Psoas muscle (tissue), 8 donors: ENCODE results near the gene EIF2S1. TPM values are rescaled to one million over a fixed set of nuclear protein-coding genes. Genes with fewer than 3 reads are reported as not detected.
A peak's percentile ranks its signal among the peaks of the same experiment; 100 is the strongest.

Experiments
- ATAC-seq, 4 donors: fragments of 200-7000 bp; cut with Tn5 transposase; one replicate each; pipeline ENCODE4 v1.9.1; 2020; ENCODE audit warnings: moderate library complexity in 3 of 4, mild to moderate bottlenecking in 2 of 4
- DNase-seq, 2 donors: peaks; one replicate each; pipeline ENCODE4 v3.0.0-alpha.2; 2020
- H3K27ac ChIP-seq: fragments of 200-600 bp; one replicate; pipeline ENCODE4 v1.8.0; 2022
- H3K27me3 ChIP-seq, 3 donors: fragments of 200-600 bp in 1 of 3; one replicate each; pipeline versions ENCODE4 v1.6.1 to v1.8.0; 2013 to 2022; ENCODE audit warnings: low read length in 2 of 3, mild to moderate bottlenecking in 2 of 3, moderate library complexity in 1 of 3; ENCODE audit not compliant: insufficient read depth in 3 of 3
- H3K36me3 ChIP-seq, 2 donors: fragments of 200-600 bp in 1 of 2; one replicate each; pipeline versions ENCODE4 v1.6.1 to v1.8.0; 2013 to 2022; ENCODE audit warnings: low read depth in 1 of 2, mild to moderate bottlenecking in 1 of 2, moderate library complexity in 1 of 2; ENCODE audit not compliant: insufficient read depth in 1 of 2
- H3K4me1 ChIP-seq: fragments of 200-600 bp; one replicate; pipeline ENCODE4 v1.8.0; 2022
- H3K4me3 ChIP-seq: fragments of 200-600 bp; one replicate; pipeline ENCODE4 v1.8.0; 2022; ENCODE audit warnings: mild to moderate bottlenecking
- H3K9me3 ChIP-seq: fragments of 200-600 bp; one replicate; pipeline ENCODE4 v1.8.0; 2022
- CTCF ChIP-seq: fragments of 200-600 bp; IDR thresholded peaks from one replicate; pipeline ENCODE4 v1.8.0; 2022; ENCODE audit warnings: antibody characterized with exemption
- WGBS, 3 donors: extraction: QIAGEN DNeasy Blood & Tissue Kit; methylation state at CpG; one replicate each; pipeline versions ENCODE4 v1.1.6 to v1.1.7; 2013; 5-methylcytosine and 5-hydroxymethylcytosine counted together
- intact Hi-C, 2 donors: fragments of 100-400 bp; cut with DNase I; formaldehyde crosslinking; loops; one replicate each; pipeline versions ENCODE4 v1.11.0 to v1.14.2; 2022
- polyA plus RNA-seq, 3 donors: library from polyadenylated mRNA; stranded (reverse); fragments of 200-250 nt; gene quantifications; one replicate each; pipeline ENCODE4 v1.2.3, GENCODE V29; 2013
- total RNA-seq, 4 donors: library from RNA; stranded (reverse); fragmentation: NEBNext Ultra II Directional in 2 of 4; extraction: Animal tissue kit (Norgen Biotek cat#: 25700) in 2 of 4; gene quantifications; one replicate each; pipeline versions ENCODE4 v1.2.1 to v1.2.4, GENCODE V29; 2021 to 2023
- donor health status: healthy with polysubstance abuse.
- donor health status: DM: no; HTN: no; CAD: no; lungs with moderate emphysema.
- donor health status: Bipolar disorder and iron deficiency.
- donor health status: healthy.
- donor health status: DM: yes; HTN: yes; CAD: no.
- donor health status: DM: no; HTN: no; CAD: no.
- donor health status: DM: no; HTN: no; CAD: no.
- donor health status: DM: yes; HTN: yes; CAD: no.

Gene EIF2S1
- total and polyA plus RNA-seq, 7 donors: 89.7 to 299 (median 136) TPM

- 42 to 45% (median 42%) methylated on average over 1 of the region's 1 CpG for WGBS, 3 donors
- no peaks in the 10 kb centered on the region for H3K4me1 ChIP-seq
- H3K9me3 ChIP-seq: no peaks in the 10 kb centered on the region
- intact Hi-C loops: no loop called here
- TF ChIP-seq CTCF: no peak
- no peak for DNase-seq
- H3K4me3 ChIP-seq: no peak overlapping the region
- no peaks in the 10 kb centered on the region for H3K27me3 ChIP-seq
- no peak for ATAC-seq
- H3K27ac ChIP-seq: no peak overlapping the region
- peaks cover 7 to 31% of the 10 kb centered on the region in 2 donors for H3K36me3 ChIP-seq
Measured at GRCh38 chr14:67389811-67390534, 29.8 kb downstream of the EIF2S1 start.

GRCh38 chr14:67391268-67391667 lies 31.1 kb downstream of the EIF2S1 start:
- Histone ChIP-seq H3K4me1 (no peaks in the 10 kb centered on the region), H3K4me3 (no peak overlapping the region), H3K27ac (no peak overlapping the region), H3K36me3 (peaks cover 0 to 18% of the 10 kb centered on the region in 2 donors), H3K9me3 (no peaks in the 10 kb centered on the region), H3K27me3 (no peaks in the 10 kb centered on the region)
- no peak for DNase-seq
- no peak for TF ChIP-seq CTCF
- 71 to 79% (median 75%) methylated on average over 6 of the region's 6 CpGs for WGBS, 3 donors
- intact Hi-C loops: no loop called here
- no peak for ATAC-seq

GRCh38 chr14:67392123-67392522 lies 32.0 kb downstream of the EIF2S1 start:
- ATAC-seq: no peak
- no peaks in the 10 kb centered on the region for H3K4me1 ChIP-seq
- H3K36me3 ChIP-seq: peaks cover 0 to 10% of the 10 kb centered on the region in 2 donors
- DNase-seq: no peak
- H3K9me3 ChIP-seq: no peaks in the 10 kb centered on the region
- H3K4me3 ChIP-seq: no peak overlapping the region
- intact Hi-C loops: no loop called here
- no peaks in the 10 kb centered on the region for H3K27me3 ChIP-seq
- no peak for TF ChIP-seq CTCF
- WGBS, 3 donors: 76 to 91% (median 87%) methylated on average over 3 of the region's 3 CpGs
- no peak overlapping the region for H3K27ac ChIP-seq

- intact Hi-C loops: no loop called here
- Histone ChIP-seq H3K36me3 (peaks cover 0 to 3% of the 10 kb centered on the region in 2 donors), H3K9me3 (no peaks in the 10 kb centered on the region), H3K4me3 (no peak overlapping the region), H3K27ac (no peak overlapping the region), H3K27me3 (no peaks in the 10 kb centered on the region), H3K4me1 (no peaks in the 10 kb centered on the region)
- no peak for TF ChIP-seq CTCF
- peak in 1 of 2 donors; percentile 44 for DNase-seq
- WGBS, 3 donors: 67 to 82% (median 77%) methylated on average over 9 of the region's 9 CpGs
- no peak for ATAC-seq
Measured at GRCh38 chr14:67392800-67393199, 32.7 kb downstream of the EIF2S1 start.

- intact Hi-C loops: no loop called here
- WGBS, 3 donors: 53 to 62% (median 54%) methylated on average over 6 of the region's 6 CpGs
- Histone ChIP-seq H3K27ac (no peak overlapping the region), H3K4me3 (no peak overlapping the region), H3K9me3 (no peaks in the 10 kb centered on the region), H3K27me3 (no peaks in the 10 kb centered on the region), H3K36me3 (no peaks in the 10 kb centered on the region), H3K4me1 (no peaks in the 10 kb centered on the region)
- DNase-seq: no peak
- no peak for ATAC-seq
- no peak for TF ChIP-seq CTCF
Measured at GRCh38 chr14:67393689-67394088, 33.6 kb downstream of the EIF2S1 start.
